K562 (cell line): ENCODE measurements around the gene METAP1D. TPM values are rescaled to one million over a fixed set of nuclear protein-coding genes. Genes with fewer than 3 reads are reported as not detected.

Experiments
- FOXK1 ChIP-seq: sonication (generic); formaldehyde crosslinking; IDR thresholded peaks from 2 replicates; pipeline ENCODE4 v1.8.0; 2022; ENCODE audit warnings: missing genetic modification reagents, mild to moderate bottlenecking, borderline replicate concordance
- GTF2A2 ChIP-seq: IDR thresholded peaks from 2 replicates; pipeline ENCODE4 v1.6.1; 2016; ENCODE audit warnings: mild to moderate bottlenecking, missing genetic modification characterization, missing compliant biosample characterization
- MYBL2 ChIP-seq, 2 experiments: fragments of 450-650 bp in 1 of 2; sonication (generic) in 1 of 2; formaldehyde crosslinking in 1 of 2; IDR thresholded peaks; 2 replicates each; pipeline versions ENCODE4 v1.6.1 to v1.8.1; 2017 to 2022; ENCODE audit warnings: borderline replicate concordance in 1 of 2, inconsistent platforms in 1 of 2, low read depth in 1 of 2, mild to moderate bottlenecking in 1 of 2, missing genetic modification reagents in 1 of 2, moderate library complexity in 1 of 2
- NCOA6 ChIP-seq: fragments of 450-650 bp; IDR thresholded peaks from 2 replicates; pipeline ENCODE4 v1.6.1; 2017; ENCODE audit warnings: mild to moderate bottlenecking
- NUFIP1 ChIP-seq: fragments of 450-650 bp; IDR thresholded peaks from 2 replicates; pipeline ENCODE4 v1.6.1; 2018; ENCODE audit not compliant: partially characterized antibody
- PRMT5 ChIP-seq: sonication (generic); formaldehyde crosslinking; IDR thresholded peaks from 2 replicates; pipeline ENCODE4 v1.5.0; 2020; ENCODE audit warnings: missing genetic modification reagents
- RBFOX2 ChIP-seq: fragments of 200-400 bp; formaldehyde crosslinking; IDR thresholded peaks from 2 replicates; pipeline ENCODE4 v1.6.1; 2017; ENCODE audit warnings: low read depth, mild to moderate bottlenecking, low read length, moderate library complexity
- RNF2 ChIP-seq: sonication (generic); IDR thresholded peaks from 2 replicates; pipeline ENCODE4 v1.6.1; 2016
- TEAD2 ChIP-seq: fragments of 450-650 bp; IDR thresholded peaks from 2 replicates; pipeline ENCODE4 v1.6.1; 2016; ENCODE audit warnings: missing genetic modification characterization, control low read depth, missing compliant biosample characterization
- TOE1 ChIP-seq, 2 experiments: fragments of 450-650 bp in 1 of 2; sonication (generic) in 1 of 2; formaldehyde crosslinking in 1 of 2; IDR thresholded peaks; 2 replicates each; pipeline versions ENCODE4 v1.7.1 to v1.8.0; 2016 to 2022; ENCODE audit warnings: borderline replicate concordance in 2 of 2, mild to moderate bottlenecking in 2 of 2, antibody characterized with exemption in 1 of 2, inconsistent platforms in 1 of 2, low read depth in 1 of 2, missing genetic modification reagents in 1 of 2, moderate library complexity in 1 of 2
- ZNF184 ChIP-seq: sonication (generic); formaldehyde crosslinking; IDR thresholded peaks from 2 replicates; pipeline ENCODE4 v1.5.0; 2020; ENCODE audit warnings: missing genetic modification reagents
- ZNF282 ChIP-seq: sonication (generic); formaldehyde crosslinking; IDR thresholded peaks from 2 replicates; pipeline ENCODE4 v1.8.1; 2023; ENCODE audit warnings: missing genetic modification reagents
- ZNF318 ChIP-seq, 2 experiments: fragments of 450-650 bp; IDR thresholded peaks; 2 replicates each; pipeline ENCODE4 v1.6.1; 2016; ENCODE audit warnings: mild to moderate bottlenecking in 2 of 2, borderline replicate concordance in 1 of 2, low read depth in 1 of 2, moderate library complexity in 1 of 2
- polyA plus RNA-seq, 8 experiments: library from polyadenylated mRNA; depleted of rRNA in 4 of 8; stranded (reverse) in 5 of 8; unstranded in 3 of 8; fragments of >200 nt; fragmentation: Nextera tagmentation in 2 of 8; fragmentation: Illumina TruSeq in 1 of 8; extraction: Ambion mirVana in 2 of 8; extraction: Trizol in 1 of 8; gene quantifications; 2 replicates each; pipeline versions ENCODE4 v1.2.1 to v1.2.3, GENCODE V29; 2011 to 2014; ENCODE audit warnings: inconsistent platforms in 1 of 8, missing spikeins in 1 of 8
- total RNA-seq, 7 experiments: library from RNA; depleted of rRNA in 6 of 7; stranded (reverse); fragments of >200 nt in 6 of 7; fragmentation: Illumina TruSeq in 2 of 7; extraction: Trizol in 2 of 7; gene quantifications; 2 replicates each; pipeline versions ENCODE4 v1.2.1 to v1.2.3, GENCODE V29; 2011 to 2021; ENCODE audit warnings: low replicate concordance in 1 of 7
- TF ChIP-seq, protein P1 (sequence below): sonication (generic); formaldehyde crosslinking; IDR thresholded peaks from 2 replicates; pipeline ENCODE4 v1.8.0; 2022; ENCODE audit warnings: missing genetic modification reagents, mild to moderate bottlenecking, borderline replicate concordance
- TF ChIP-seq, protein P2 (sequence below): fragments of 450-650 bp; IDR thresholded peaks from 2 replicates; pipeline ENCODE4 v1.6.1; 2016; ENCODE audit warnings: low read depth, mild to moderate bottlenecking, moderate library complexity

METAP1D gene
- total and polyA plus RNA-seq, 9 of the 15 experiments (the other 6 are each of a cell fraction or from before 2014, with no cell fraction given) = 8.0 to 23.4 (median 15.7) TPM

DNA sequence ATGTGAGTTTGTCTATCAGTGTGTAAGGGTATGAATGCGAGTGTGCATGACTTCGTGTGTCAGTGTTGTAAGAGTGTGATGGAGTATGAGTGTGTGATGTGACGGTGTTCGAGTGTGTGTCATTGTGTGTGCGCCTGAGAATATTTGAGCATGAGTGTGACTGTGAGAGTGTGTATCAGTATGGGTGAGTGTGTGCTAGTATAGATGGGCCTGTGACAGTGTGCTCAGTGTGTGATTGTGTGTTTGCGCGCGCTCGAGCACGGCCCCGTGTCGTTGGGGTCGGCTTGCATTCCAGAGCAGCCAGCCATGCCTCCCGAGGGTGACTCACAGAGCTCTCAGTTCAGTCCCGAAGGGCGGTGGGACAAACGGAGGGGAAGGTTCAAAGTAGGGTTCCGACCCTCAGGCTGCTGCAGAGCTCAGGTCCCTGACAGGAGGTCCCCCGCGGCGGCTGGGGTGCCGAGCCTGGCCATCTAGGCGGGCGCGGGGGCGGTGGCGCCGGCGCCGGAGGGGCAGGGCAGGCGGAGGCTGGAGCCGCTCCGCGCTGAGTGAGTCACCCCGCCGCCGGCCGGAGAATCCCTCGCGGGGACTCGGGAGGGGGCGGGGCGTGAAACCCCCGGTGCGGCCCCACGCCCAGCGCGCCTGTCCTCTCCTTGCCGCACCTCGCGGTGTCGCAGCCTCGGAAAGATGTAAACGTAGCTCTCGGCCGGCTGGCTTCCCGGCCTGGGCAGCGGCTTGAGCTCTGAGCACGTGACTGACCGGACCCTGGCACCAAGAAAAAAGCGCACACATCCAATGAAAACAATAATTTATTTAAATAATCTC lies 99.1 kb downstream of the METAP1D start (continued):
- TF ChIP-seq, protein P1, sequence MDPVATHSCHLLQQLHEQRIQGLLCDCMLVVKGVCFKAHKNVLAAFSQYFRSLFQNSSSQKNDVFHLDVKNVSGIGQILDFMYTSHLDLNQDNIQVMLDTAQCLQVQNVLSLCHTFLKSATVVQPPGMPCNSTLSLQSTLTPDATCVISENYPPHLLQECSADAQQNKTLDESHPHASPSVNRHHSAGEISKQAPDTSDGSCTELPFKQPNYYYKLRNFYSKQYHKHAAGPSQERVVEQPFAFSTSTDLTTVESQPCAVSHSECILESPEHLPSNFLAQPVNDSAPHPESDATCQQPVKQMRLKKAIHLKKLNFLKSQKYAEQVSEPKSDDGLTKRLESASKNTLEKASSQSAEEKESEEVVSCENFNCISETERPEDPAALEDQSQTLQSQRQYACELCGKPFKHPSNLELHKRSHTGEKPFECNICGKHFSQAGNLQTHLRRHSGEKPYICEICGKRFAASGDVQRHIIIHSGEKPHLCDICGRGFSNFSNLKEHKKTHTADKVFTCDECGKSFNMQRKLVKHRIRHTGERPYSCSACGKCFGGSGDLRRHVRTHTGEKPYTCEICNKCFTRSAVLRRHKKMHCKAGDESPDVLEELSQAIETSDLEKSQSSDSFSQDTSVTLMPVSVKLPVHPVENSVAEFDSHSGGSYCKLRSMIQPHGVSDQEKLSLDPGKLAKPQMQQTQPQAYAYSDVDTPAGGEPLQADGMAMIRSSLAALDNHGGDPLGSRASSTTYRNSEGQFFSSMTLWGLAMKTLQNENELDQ = no peak
- TF ChIP-seq NUFIP1 = peak; percentile 48
- TF ChIP-seq PRMT5 (CRISPR knock-in tag) = no peak
- TF ChIP-seq RBFOX2 = peak; percentile 91
- TF ChIP-seq ZNF184 (CRISPR knock-in tag) = no peak
- no peak for TF ChIP-seq ZNF318 (IDR thresholded peaks at IDR 0.05; ENCODE audit: borderline replicate concordance in 1 of 2, low read depth in 1 of 2)
- TF ChIP-seq NCOA6 = no peak
- TF ChIP-seq GTF2A2 (tag) = no peak
- no peak for TF ChIP-seq MYBL2 (IDR thresholded peaks at IDR 0.05; ENCODE audit: low read depth)
- no peak for TF ChIP-seq MYBL2 (CRISPR knock-in tag; IDR thresholded peaks at IDR 0.05; ENCODE audit: borderline replicate concordance)
- no peak for TF ChIP-seq FOXK1 (CRISPR knock-in tag)
- TF ChIP-seq RNF2 = peak; percentile 82; the same call in 1 of the 2 replicates
- TF ChIP-seq ZNF282 (CRISPR knock-in tag) = 0 out of 2 replicates have a peak, but pooled peaks have one; percentile 77
- TF ChIP-seq TOE1 (IDR thresholded peaks at IDR 0.05; ENCODE audit: borderline replicate concordance) = peak; percentile 92
- no peak for TF ChIP-seq TOE1 (CRISPR knock-in tag; IDR thresholded peaks at IDR 0.05; ENCODE audit: borderline replicate concordance, low read depth)
- TF ChIP-seq TEAD2 (tag) = no peak
- TF ChIP-seq, protein P2, sequence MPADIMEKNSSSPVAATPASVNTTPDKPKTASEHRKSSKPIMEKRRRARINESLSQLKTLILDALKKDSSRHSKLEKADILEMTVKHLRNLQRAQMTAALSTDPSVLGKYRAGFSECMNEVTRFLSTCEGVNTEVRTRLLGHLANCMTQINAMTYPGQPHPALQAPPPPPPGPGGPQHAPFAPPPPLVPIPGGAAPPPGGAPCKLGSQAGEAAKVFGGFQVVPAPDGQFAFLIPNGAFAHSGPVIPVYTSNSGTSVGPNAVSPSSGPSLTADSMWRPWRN = no peak
